HCT116 (cell line): ENCODE measurements around the gene DGKB. TPM values are rescaled to one million over a fixed set of nuclear protein-coding genes. Genes with fewer than 3 reads are reported as not detected.

Experiments used
- ATAC-seq: fragments of 200-7000 bp; cut with Tn5 transposase; 2 replicates; pipeline ENCODE4 v1.9.1; 2020; ENCODE audit warnings: mild to moderate bottlenecking, moderate library complexity
- BruUV-seq: library from RNA; stranded (reverse); fragments of 400-500 nt; replicated peaks from 2 replicates; lab custom pipeline; 2021; lab: Mats Ljungman, UMichigan
- CTCF ChIA-PET: fragments of 300-600 bp; sonication (Branson Sonifier 250); formaldehyde crosslinking; loops from one replicate; lab custom pipeline; 2021; ENCODE audit warnings: antibody characterized with exemption; lab: Charles Lee
- POLR2A ChIA-PET: fragments of 300-600, 350-600 bp; sonication (Branson Sonifier 250); formaldehyde crosslinking; loops from one replicate; lab custom pipeline; 2021; ENCODE audit warnings: antibody characterized with exemption; lab: Charles Lee
- RAD21 ChIA-PET, 2 experiments: fragments of 300-600 bp; sonication (Branson Sonifier 250); formaldehyde crosslinking; loops; one replicate each; lab custom pipeline; 2023; ENCODE audit warnings: low total read pairs in 2 of 2; ENCODE audit not compliant: uncharacterized antibody in 2 of 2, unreplicated experiment in 2 of 2, low non-redundant PET in 1 of 2; lab: Charles Lee
- DNase-seq: peaks from one replicate; pipeline ENCODE4 v3.0.0-alpha.2; 2010; ENCODE audit warnings: low read depth, low spot score
- H2AFZ ChIP-seq: fragments of 200-600 bp; shearing (Covaris generic), sonication (generic); 2 replicates; pipeline ENCODE4 v1.6.1; 2017; ENCODE audit warnings: low read depth, mixed run types, mixed read lengths, antibody characterized with exemption, low read length; ENCODE audit not compliant: poor library complexity, severe bottlenecking
- H3K27ac ChIP-seq: 2 replicates; pipeline ENCODE4 v1.5.1; 2012; ENCODE audit warnings: low read depth, low read length
- H3K27me3 ChIP-seq: fragments of 200-600 bp; sonication (generic); 2 replicates; pipeline ENCODE4 v1.6.1; 2016; ENCODE audit warnings: mixed run types, low read length, mixed read lengths; ENCODE audit not compliant: insufficient read depth
- H3K36me3 ChIP-seq, 2 experiments: fragments of 200-500 bp in 1 of 2; fragments of 200-600 bp in 1 of 2; sonication (Bioruptor generic) in 1 of 2; sonication (generic) in 1 of 2; 2 replicates each; pipeline versions ENCODE4 v1.5.1 to v1.6.1; 2014 to 2016; ENCODE audit warnings: low read length in 2 of 2, inconsistent platforms in 1 of 2, mixed read lengths in 1 of 2, mixed run types in 1 of 2; ENCODE audit not compliant: insufficient read depth in 2 of 2, control insufficient read depth in 1 of 2
- H3K4me1 ChIP-seq, 2 experiments: fragments of 200-600 bp in 1 of 2; sonication (generic) in 1 of 2; 2 replicates each; pipeline versions ENCODE4 v1.5.1 to v1.6.1; 2012 to 2017; ENCODE audit warnings: low read length in 2 of 2, inconsistent platforms in 1 of 2, mild to moderate bottlenecking in 1 of 2, mixed read lengths in 1 of 2, mixed run types in 1 of 2, moderate library complexity in 1 of 2; ENCODE audit not compliant: insufficient read depth in 2 of 2, control insufficient read depth in 1 of 2
- H3K4me2 ChIP-seq: fragments of 200-600 bp; sonication (generic); 2 replicates; pipeline ENCODE4 v1.6.1; 2017; ENCODE audit warnings: mixed run types, low read length, mixed read lengths
- H3K4me3 ChIP-seq, 2 experiments: fragments of 200-600 bp in 1 of 2; sonication (generic) in 1 of 2; replicated peaks in 1 of 2; 2 replicates each; pipeline ENCODE4 v1.5.1; 2011 to 2016; ENCODE audit warnings: low read length in 2 of 2, control low read depth in 1 of 2, low read depth in 1 of 2, mild to moderate bottlenecking in 1 of 2, mixed read lengths in 1 of 2, mixed run types in 1 of 2
- H3K79me2 ChIP-seq: fragments of 200-600 bp; sonication (generic); 2 replicates; pipeline ENCODE4 v1.6.1; 2017; ENCODE audit warnings: mild to moderate bottlenecking, mixed run types, low read length, moderate library complexity, mixed read lengths; ENCODE audit not compliant: insufficient read depth
- H3K9ac ChIP-seq: fragments of 200-600 bp; sonication (generic); 2 replicates; pipeline ENCODE4 v1.6.1; 2016; ENCODE audit warnings: low read length, mixed read lengths
- H3K9me2 ChIP-seq: fragments of 200-600 bp; sonication (generic), shearing (Covaris generic); 2 replicates; pipeline ENCODE4 v1.6.1; 2017; ENCODE audit warnings: mixed run types, mild to moderate bottlenecking, moderate library complexity; ENCODE audit not compliant: insufficient read depth
- H3K9me3 ChIP-seq, 2 experiments: fragments of 200-500 bp in 1 of 2; fragments of 200-600 bp in 1 of 2; sonication (Bioruptor generic) in 1 of 2; sonication (generic) in 1 of 2; 2 replicates each; pipeline ENCODE4 v1.6.1; 2014 to 2017; ENCODE audit warnings: low read length in 2 of 2, mixed read lengths in 2 of 2, inconsistent platforms in 1 of 2, low read depth in 1 of 2, mild to moderate bottlenecking in 1 of 2, mixed run types in 1 of 2, moderate library complexity in 1 of 2; ENCODE audit not compliant: control insufficient read depth in 1 of 2, insufficient read depth in 1 of 2
- H4K20me1 ChIP-seq: fragments of 200-600 bp; sonication (generic), shearing (Covaris generic); 2 replicates; pipeline ENCODE4 v1.6.1; 2017; ENCODE audit warnings: mixed run types, mild to moderate bottlenecking, moderate library complexity; ENCODE audit not compliant: insufficient read depth
- ELF1 ChIP-seq: IDR thresholded peaks from 2 replicates; pipeline ENCODE4 v1.6.1; 2012; ENCODE audit warnings: low read depth, borderline replicate concordance
- EZH2 ChIP-seq: fragments of 200-600 bp; sonication (generic); IDR thresholded peaks from 2 replicates; pipeline ENCODE4 v1.6.1; 2017; ENCODE audit warnings: antibody characterized with exemption, mixed run types
- FOSL1 ChIP-seq: IDR thresholded peaks from 2 replicates; pipeline ENCODE4 v1.6.1; 2012; ENCODE audit warnings: low read depth
- POLR2AphosphoS5 ChIP-seq: IDR thresholded peaks from 2 replicates; pipeline ENCODE4 v1.6.1; 2011; ENCODE audit warnings: mild to moderate bottlenecking, low read depth, low read length, moderate library complexity
- REST ChIP-seq: IDR thresholded peaks from 2 replicates; pipeline ENCODE4 v1.6.1; 2012; ENCODE audit warnings: low read depth
- SIN3A ChIP-seq: IDR thresholded peaks from 2 replicates; pipeline ENCODE4 v1.6.1; 2012; ENCODE audit warnings: low read depth
- SRF ChIP-seq: IDR thresholded peaks from 2 replicates; pipeline ENCODE4 v1.6.1; 2012; ENCODE audit warnings: low read depth
- YY1 ChIP-seq: IDR thresholded peaks from 2 replicates; pipeline ENCODE4 v1.6.1; 2011; ENCODE audit warnings: low read length, low read depth, moderate library complexity, mild to moderate bottlenecking; ENCODE audit not compliant: insufficient replicate concordance; ENCODE audit errors: extremely low read depth
- ZNF274 ChIP-seq: fragments of 200-500 bp; sonication (Bioruptor generic); IDR thresholded peaks from 2 replicates; pipeline ENCODE4 v1.6.1; 2014; ENCODE audit warnings: mild to moderate bottlenecking, low read depth, low read length, inconsistent platforms
- intact Hi-C: fragments of 100-400 bp; cut with micrococcal nuclease; formaldehyde crosslinking; loops from 2 replicates; pipeline ENCODE4 v1.10.0; 2022
- total RNA-seq: library from RNA; stranded (reverse); gene quantifications from one replicate; pipeline ENCODE4 v1.2.1, GENCODE V29; 2021; ENCODE audit not compliant: unreplicated experiment
- TF ChIP-seq, protein P1 (sequence below): IDR thresholded peaks from 2 replicates; pipeline ENCODE4 v1.6.1; 2012

Gene DGKB
- total RNA-seq, 1 experiment from 2014 or later: 0.05 TPM

- Histone ChIP-seq H3K4me2 (no peak overlapping the region), H3K9me3 (no peaks in the 10 kb centered on the region), H3K79me2 (no peaks in the 10 kb centered on the region), H3K36me3 (no peaks in the 10 kb centered on the region)
- ATAC-seq (no peak), DNase-seq (no peak)
- TF ChIP-seq EZH2 (no peak), YY1 (no peak), ZNF274 (no peak), SIN3A (no peak), SRF (no peak), POLR2AphosphoS5 (no peak), REST (no peak), ELF1 (no peak), FOSL1 (no peak)
- TF ChIP-seq, protein P1, sequence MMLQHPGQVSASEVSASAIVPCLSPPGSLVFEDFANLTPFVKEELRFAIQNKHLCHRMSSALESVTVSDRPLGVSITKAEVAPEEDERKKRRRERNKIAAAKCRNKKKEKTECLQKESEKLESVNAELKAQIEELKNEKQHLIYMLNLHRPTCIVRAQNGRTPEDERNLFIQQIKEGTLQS: no peak
- TF ChIP-seq, all 23 proteins: peak for 0
- ChIA-PET POLR2A (no interaction called here), RAD21 (no interaction called here), CTCF (no interaction called here)
- intact Hi-C loops: no loop called here
- no TSS peak for BruUV-seq
- Histone ChIP-seq H4K20me1 (no peaks in the 10 kb centered on the region), H3K4me3 (no peak overlapping the region), H3K27me3 (no peaks in the 10 kb centered on the region), H3K9ac (no peak overlapping the region), H2AFZ (no peak overlapping the region), H3K4me1 (no peaks in the 10 kb centered on the region), H3K9me2 (no peaks in the 10 kb centered on the region), H3K27ac (no peak overlapping the region)
These were observed 136.8 kb downstream of the DGKB start for GRCh38 chr7:14765731-14766130.
